Calu3 (cell line): ENCODE measurements around the gene DNMBP. TPM values are rescaled to one million over a fixed set of nuclear protein-coding genes. Genes with fewer than 3 reads are reported as not detected.

Experiments
- BruUV-seq: library from RNA; stranded (reverse); fragments of 400-500 nt; replicated peaks from 2 replicates; lab custom pipeline; 2021; lab: Mats Ljungman, UMichigan
- CTCF ChIA-PET: fragments of 300-600 bp; sonication (Branson Sonifier 250); formaldehyde crosslinking; loops from one replicate; lab custom pipeline; 2022; ENCODE audit warnings: antibody characterized with exemption; lab: Charles Lee
- DNase-seq: peaks from one replicate; pipeline ENCODE4 v3.0.0; 2022
- H3K27ac Mint-ChIP-seq: one replicate; pipeline ENCODE4 v1.8.0; 2022; ENCODE audit warnings: mixed read lengths; ENCODE audit not compliant: unreplicated experiment
- H3K27me3 Mint-ChIP-seq: one replicate; pipeline ENCODE4 v1.8.0; 2022; ENCODE audit warnings: mixed read lengths; ENCODE audit not compliant: unreplicated experiment
- H3K36me3 Mint-ChIP-seq: one replicate; pipeline ENCODE4 v1.8.0; 2022; ENCODE audit warnings: mild to moderate bottlenecking, moderate library complexity, mixed read lengths; ENCODE audit not compliant: insufficient read depth, unreplicated experiment
- H3K4me1 Mint-ChIP-seq: one replicate; pipeline ENCODE4 v1.8.0; 2022; ENCODE audit warnings: mild to moderate bottlenecking, low read depth, mixed read lengths; ENCODE audit not compliant: unreplicated experiment
- H3K4me3 Mint-ChIP-seq: one replicate; pipeline ENCODE4 v1.8.0; 2022; ENCODE audit warnings: mild to moderate bottlenecking, low read depth, moderate library complexity, mixed read lengths; ENCODE audit not compliant: unreplicated experiment
- H3K9me3 Mint-ChIP-seq: one replicate; pipeline ENCODE4 v1.8.0; 2022; ENCODE audit warnings: low read depth, mixed read lengths; ENCODE audit not compliant: unreplicated experiment
- CTCF ChIP-seq: fragments of 200-600 bp; IDR thresholded peaks from one replicate; pipeline ENCODE4 v1.8.0; 2022; ENCODE audit warnings: antibody characterized with exemption; ENCODE audit not compliant: unreplicated experiment
- intact Hi-C: fragments of 100-400 bp; cut with micrococcal nuclease; formaldehyde crosslinking; loops from one replicate; pipeline ENCODE4 v1.10.0; 2022; ENCODE audit not compliant: unreplicated experiment
- total RNA-seq: library from RNA; stranded (reverse); gene quantifications from 2 replicates; pipeline ENCODE4 v1.2.3, GENCODE V29; 2022

DNMBP gene
- total RNA-seq, 1 experiment from 2014 or later, result 17.6 TPM

GRCh38 chr10:99930731-99931550, 78.8 kb downstream of the DNMBP start:
- H3K9me3 Mint-ChIP-seq, result no peaks in the 10 kb centered on the region
- H3K27me3 Mint-ChIP-seq, result no peaks in the 10 kb centered on the region
- CTCF ChIA-PET, result interaction anchor here (0.6 to 1.8 kb wide), 8 partner anchors 11 to 113 kb away, joined by 3 to 8 read pairs (median 3); partner anchors contain the start of gene DNMBP
- H3K27ac Mint-ChIP-seq, result peak overlapping the region; percentile 100
- no peak for TF ChIP-seq CTCF
- intact Hi-C loops, result loop anchor here (2.0 kb wide), 1 partner anchor 34 kb away; no protein-coding TSS in a partner anchor
- peaks cover 18% of the 10 kb centered on the region for H3K4me1 Mint-ChIP-seq
- peak; percentile 78 for DNase-seq
- H3K4me3 Mint-ChIP-seq, result peak overlapping the region; percentile 100
- peaks cover 53% of the 10 kb centered on the region for H3K36me3 Mint-ChIP-seq
- BruUV-seq, result no TSS peak

GRCh38 chr10:99929360-99929759, 80.4 kb downstream of the DNMBP start:
- no peaks in the 10 kb centered on the region for H3K27me3 Mint-ChIP-seq
- CTCF ChIA-PET, result no interaction called here
- TF ChIP-seq CTCF, result no peak
- no peak for DNase-seq
- H3K4me1 Mint-ChIP-seq, result peaks cover 27% of the 10 kb centered on the region
- H3K4me3 Mint-ChIP-seq, result peak overlapping the region; percentile 100
- H3K36me3 Mint-ChIP-seq, result peaks cover 64% of the 10 kb centered on the region
- no TSS peak for BruUV-seq
- intact Hi-C loops, result loop anchor here (5.0 kb wide), 1 partner anchor 78 kb away; the partner anchor contains the start of gene DNMBP
- H3K27ac Mint-ChIP-seq, result peak overlapping the region; percentile 100
- H3K9me3 Mint-ChIP-seq, result no peaks in the 10 kb centered on the region

GRCh38 chr10:99927721-99928280, 81.9 kb downstream of the DNMBP start:
- Mint-ChIP-seq H3K4me3 (peak overlapping the region; percentile 100), H3K9me3 (peaks cover 2% of the 10 kb centered on the region), H3K27ac (peak overlapping the region; percentile 87), H3K4me1 (peaks cover 43% of the 10 kb centered on the region), H3K36me3 (peaks cover 74% of the 10 kb centered on the region), H3K27me3 (no peaks in the 10 kb centered on the region)
- intact Hi-C loops, result loop anchor here (5.0 kb wide), 1 partner anchor 80 kb away; the partner anchor contains the start of gene DNMBP
- no TSS peak for BruUV-seq
- CTCF ChIA-PET, result interaction anchor here (0.8 kb wide), 1 partner anchor 21 kb away, joined by 3 read pairs; no protein-coding TSS in a partner anchor
- no peak for TF ChIP-seq CTCF
- no peak for DNase-seq

GRCh38 chr10:99926925-99927720, 82.6 kb downstream of the DNMBP start:
- CTCF ChIA-PET, result interaction anchor here (0.8 kb wide), 1 partner anchor 21 kb away, joined by 3 read pairs; no protein-coding TSS in a partner anchor
- Mint-ChIP-seq H3K9me3 (peaks cover 2% of the 10 kb centered on the region), H3K36me3 (peaks cover 74% of the 10 kb centered on the region), H3K4me1 (peaks cover 48% of the 10 kb centered on the region), H3K27me3 (no peaks in the 10 kb centered on the region), H3K27ac (peak overlapping the region; percentile 87), H3K4me3 (peak overlapping the region; percentile 100)
- no peak for TF ChIP-seq CTCF
- intact Hi-C loops, result loop anchor here (5.0 kb wide), 1 partner anchor 80 kb away; the partner anchor contains the start of gene DNMBP
- TSS peak; percentile 86 for BruUV-seq
- peak; percentile 46 for DNase-seq
